GM12878 (cell line): ENCODE data around the gene ECPAS. TPM values are rescaled to one million over a fixed set of nuclear protein-coding genes. Genes with fewer than 3 reads are reported as not detected.

Experiments used
- ATAC-seq: fragments of 200-7000 bp; cut with Tn5 transposase; 3 replicates; pipeline ENCODE4 v1.9.1; 2020; ENCODE audit warnings: mild to moderate bottlenecking, moderate library complexity
- BruUV-seq: library from RNA; stranded (reverse); fragments of 400-500 nt; replicated peaks from 2 replicates; lab custom pipeline; 2021; lab: Mats Ljungman, UMichigan
- CTCF ChIA-PET: fragments of 300-600 bp; sonication (Branson Sonifier 250); formaldehyde crosslinking; extraction: SDS; loops from one replicate; lab custom pipeline; 2021; ENCODE audit warnings: inconsistent platforms; lab: Yijun Ruan, JAX
- POLR2A ChIA-PET: fragments of 350-600 bp; formaldehyde crosslinking; extraction: SDS; loops from one replicate; lab custom pipeline; 2021; ENCODE audit warnings: inconsistent platforms; lab: Charles Lee
- RAD21 ChIA-PET: fragments of 300-600 bp; sonication (Branson Sonifier 250); formaldehyde crosslinking; loops from one replicate; lab custom pipeline; 2023; ENCODE audit warnings: antibody characterized with exemption; ENCODE audit not compliant: unreplicated experiment; lab: Charles Lee
- SMC1A ChIA-PET: fragments of 300-600 bp; sonication (Branson Sonifier 250); formaldehyde crosslinking; loops from one replicate; lab custom pipeline; 2023; ENCODE audit not compliant: unreplicated experiment, uncharacterized antibody; lab: Charles Lee
- DNase-seq: peaks from one replicate; pipeline ENCODE4 v3.0.0-alpha.2; 2011; ENCODE audit warnings: low read depth, low spot score
- FAIRE-seq: peaks from 3 replicates; lab custom pipeline; 2011; peaks lifted over from hg19 to GRCh38; lab: Jason Lieb, UNC
- H2AFZ ChIP-seq: 2 replicates; pipeline ENCODE4 v1.6.0; 2011; ENCODE audit warnings: low read depth, low read length, control low read depth; ENCODE audit not compliant: control insufficient read depth
- H3K27ac ChIP-seq: 2 replicates; pipeline ENCODE4 v1.5.1; 2011; ENCODE audit warnings: control low read depth; ENCODE audit not compliant: control insufficient read depth, insufficient read depth
- H3K27me3 ChIP-seq, 2 experiments: replicated peaks in 1 of 2; 2 replicates each; pipeline versions ENCODE4 v1.6.0 to v1.6.1; 2011; ENCODE audit warnings: low read length in 1 of 2; ENCODE audit not compliant: control insufficient read depth in 2 of 2, insufficient read depth in 2 of 2
- H3K36me3 ChIP-seq, 2 experiments: 2 replicates each; pipeline ENCODE4 v1.5.1; 2011; ENCODE audit warnings: low read length in 1 of 2; ENCODE audit not compliant: control insufficient read depth in 2 of 2, insufficient read depth in 2 of 2
- H3K4me1 ChIP-seq: 2 replicates; pipeline ENCODE4 v1.6.1; 2011; ENCODE audit warnings: mild to moderate bottlenecking, low read length, moderate library complexity, mixed read lengths; ENCODE audit not compliant: control insufficient read depth, insufficient read depth
- H3K4me2 ChIP-seq: 2 replicates; pipeline ENCODE4 v1.6.0; 2011; ENCODE audit warnings: control low read depth; ENCODE audit not compliant: control insufficient read depth, insufficient read depth
- H3K4me3 ChIP-seq: fragments of 200-600 bp; sonication (generic); 2 replicates; pipeline ENCODE4 v1.5.1; 2016
- H3K79me2 ChIP-seq: 2 replicates; pipeline ENCODE4 v1.6.0; 2011; ENCODE audit warnings: low read length; ENCODE audit not compliant: control insufficient read depth, insufficient read depth
- H3K9ac ChIP-seq: 2 replicates; pipeline ENCODE4 v1.8.0; 2011; ENCODE audit warnings: low read length, control low read depth, mixed read lengths; ENCODE audit not compliant: control insufficient read depth, insufficient read depth
- H3K9me3 ChIP-seq: replicated peaks from 3 replicates; pipeline ENCODE4 v1.5.1; 2011; ENCODE audit warnings: mild to moderate bottlenecking, low read length; ENCODE audit not compliant: control insufficient read depth, insufficient read depth
- H4K20me1 ChIP-seq: 2 replicates; pipeline ENCODE4 v1.6.0; 2011; ENCODE audit not compliant: control insufficient read depth, insufficient read depth
- BCL3 ChIP-seq: IDR thresholded peaks from 2 replicates; pipeline ENCODE4 v1.6.1; 2011; ENCODE audit warnings: borderline replicate concordance, low read depth, mild to moderate bottlenecking, moderate library complexity, low read length; ENCODE audit not compliant: insufficient read depth, poor library complexity, severe bottlenecking
- BMI1 ChIP-seq: fragments of 450-650 bp; IDR thresholded peaks from 2 replicates; pipeline ENCODE4 v1.6.1; 2016; ENCODE audit warnings: mild to moderate bottlenecking, moderate library complexity, borderline replicate concordance
- CBFB ChIP-seq: IDR thresholded peaks from 2 replicates; pipeline ENCODE4 v1.6.1; 2016; ENCODE audit warnings: antibody characterized with exemption, low read depth
- DPF2 ChIP-seq: fragments of 450-650 bp; IDR thresholded peaks from 2 replicates; pipeline ENCODE4 v1.6.1; 2017; ENCODE audit warnings: mild to moderate bottlenecking
- ELK1 ChIP-seq: IDR thresholded peaks from 2 replicates; pipeline ENCODE4 v1.6.1; 2012; ENCODE audit warnings: low read depth, low read length, improper control_type of control experiment
- GATAD2B ChIP-seq: fragments of 450-650 bp; conservative IDR thresholded peaks from 2 replicates; pipeline ENCODE4 v1.6.1; 2017; ENCODE audit warnings: low read depth, mild to moderate bottlenecking, moderate library complexity
- IRF5 ChIP-seq: fragments of 450-650 bp; IDR thresholded peaks from 2 replicates; pipeline ENCODE4 v1.6.1; 2017; ENCODE audit warnings: borderline replicate concordance
- JUNB ChIP-seq: IDR thresholded peaks from 2 replicates; pipeline ENCODE4 v1.6.1; 2016; ENCODE audit warnings: antibody characterized with exemption, mild to moderate bottlenecking
- KDM1A ChIP-seq: fragments of 200-600 bp; sonication (generic); IDR thresholded peaks from 2 replicates; pipeline ENCODE4 v1.6.1; 2016; ENCODE audit warnings: borderline replicate concordance
- MEF2A ChIP-seq: IDR thresholded peaks from 2 replicates; pipeline ENCODE4 v1.6.1; 2011; ENCODE audit warnings: low read depth, mild to moderate bottlenecking, low read length, moderate library complexity; ENCODE audit not compliant: insufficient read depth
- MEF2B ChIP-seq: fragments of 450-650 bp; IDR thresholded peaks from 2 replicates; pipeline ENCODE4 v1.6.1; 2018; ENCODE audit warnings: mild to moderate bottlenecking, moderate library complexity; ENCODE audit not compliant: partially characterized antibody, poor library complexity, severe bottlenecking
- MLLT1 ChIP-seq: fragments of 450-650 bp; IDR thresholded peaks from 2 replicates; pipeline ENCODE4 v1.6.1; 2016; ENCODE audit warnings: mild to moderate bottlenecking
- PAX5 ChIP-seq: IDR thresholded peaks from 2 replicates; pipeline ENCODE4 v1.6.1; 2011; ENCODE audit warnings: low read depth, low read length, borderline replicate concordance
- PML ChIP-seq: IDR thresholded peaks from 2 replicates; pipeline ENCODE4 v1.6.1; 2012; ENCODE audit warnings: low read length, inconsistent platforms
- TBL1XR1 ChIP-seq: IDR thresholded peaks from 2 replicates; pipeline ENCODE4 v1.6.1; 2012; ENCODE audit warnings: low read depth, low read length, improper control_type of control experiment
- TCF7 ChIP-seq: IDR thresholded peaks from 2 replicates; pipeline ENCODE4 v1.6.1; 2014; ENCODE audit warnings: antibody characterized with exemption, borderline replicate concordance
- WGBS: methylation state at CpG from one replicate; pipeline ENCODE4 v1.1.6; 2016; ENCODE audit warnings: low lambda C conversion rate; ENCODE audit not compliant: insufficient replicate concordance, insufficient coverage; ENCODE audit errors: missing lambda C conversion rate; 5-methylcytosine and 5-hydroxymethylcytosine counted together
- in situ Hi-C: fragments of 300-500 bp; cut with MboI; formaldehyde crosslinking; loops from 9 replicates; pipeline ENCODE4 v1.14.3; 2018; ENCODE audit warnings: mixed read lengths
- intact Hi-C: fragments of 100-400 bp; cut with micrococcal nuclease; formaldehyde crosslinking; loops from one replicate; pipeline ENCODE4 v1.14.2; 2022; ENCODE audit not compliant: unreplicated experiment
- polyA plus RNA-seq, 11 experiments: library from polyadenylated mRNA; depleted of rRNA in 4 of 11; unstranded in 6 of 11; stranded (reverse) in 5 of 11; fragments of >200 nt; fragmentation: Nextera tagmentation in 4 of 11; fragmentation: Illumina TruSeq in 1 of 11; extraction: Ambion mirVana in 4 of 11; extraction: Trizol in 1 of 11; gene quantifications; 1 replicate in 1 of 11; 2 replicates in 10 of 11; pipeline versions ENCODE4 v1.2.1 to v1.2.3, GENCODE V29; 2011 to 2016; ENCODE audit warnings: inconsistent platforms in 2 of 11, missing spikeins in 2 of 11, low read depth in 1 of 11
- total RNA-seq, 4 experiments: library from RNA; depleted of rRNA in 3 of 4; stranded (reverse); fragments of >200 nt in 3 of 4; fragmentation: Illumina TruSeq in 1 of 4; extraction: Trizol in 1 of 4; gene quantifications; 2 replicates each; pipeline versions ENCODE4 v1.2.1 to v1.2.3, GENCODE V29; 2013 to 2021

Gene ECPAS
- total and polyA plus RNA-seq, 10 of the 15 experiments (the other 5 are each of a cell fraction or from before 2014, with no cell fraction given) = 11.2 to 69.8 (median 50.1) TPM

- TF ChIP-seq CBFB = no peak
- TF ChIP-seq TBL1XR1 = no peak
- no peak for TF ChIP-seq MEF2B
- no peak for TF ChIP-seq DPF2
- no peak for TF ChIP-seq ELK1
- TF ChIP-seq, all 136 proteins: peak for 0
These were observed 17.5 kb upstream of the ECPAS start (continued) for GRCh38 chr9:111501648-111502047.

- ChIA-PET CTCF (no interaction called here), POLR2A (no interaction called here), RAD21 (no interaction called here), SMC1A (no interaction called here)
- Histone ChIP-seq H2AFZ (no peak overlapping the region), H3K9me3 (no peaks in the 10 kb centered on the region; the same call in 2 of the 3 replicates), H3K4me1 (no peaks in the 10 kb centered on the region), H3K36me3 (no peaks in the 10 kb centered on the region), H3K9ac (no peak overlapping the region), H3K4me2 (no peak overlapping the region), H3K79me2 (no peaks in the 10 kb centered on the region), H4K20me1 (no peaks in the 10 kb centered on the region), H3K27ac (no peak overlapping the region), H3K27me3 (no peaks in the 10 kb centered on the region), H3K4me3 (no peak overlapping the region)
- 46% methylated on average over 12 of the region's 16 CpGs for WGBS
- intact Hi-C loops = no loop called here
- no peak for FAIRE-seq
- no peak for ATAC-seq
- no TSS peak for BruUV-seq
- no peak for DNase-seq
- in situ Hi-C loops = no loop called here
- TF ChIP-seq TCF7 (no peak), MLLT1 (no peak), GATAD2B (no peak), PAX5 (no peak), KDM1A (no peak), BCL3 (no peak), PML (no peak), MEF2A (no peak), JUNB (no peak), BMI1 (no peak), IRF5 (no peak)
These were observed 16.9 kb upstream of the ECPAS start for GRCh38 chr9:111501005-111501562.
